DND-41 (cell line): ENCODE data around the gene B4GALT5.

Experiments
- ATAC-seq: fragments of 200-7000 bp; cut with Tn5 transposase; 3 replicates; pipeline ENCODE4 v1.9.1; 2021; ENCODE audit warnings: low read depth; ENCODE audit not compliant: insufficient read depth
- DNase-seq: peaks from one replicate; pipeline ENCODE4 v3.0.0-alpha.2; 2020
- H2AFZ ChIP-seq: 2 replicates; pipeline ENCODE4 v1.6.0; 2012; ENCODE audit warnings: low read depth, low read length
- H3K27ac ChIP-seq: 2 replicates; pipeline ENCODE4 v1.5.1; 2012; ENCODE audit warnings: low read length, inconsistent platforms
- H3K27me3 ChIP-seq: fragments of 200-600 bp; sonication (generic); 2 replicates; pipeline ENCODE4 v1.6.0; 2012; ENCODE audit warnings: low read length, mild to moderate bottlenecking, inconsistent platforms; ENCODE audit not compliant: insufficient read depth, poor library complexity
- H3K36me3 ChIP-seq: 2 replicates; pipeline ENCODE4 v1.5.1; 2012; ENCODE audit warnings: low read length, inconsistent platforms; ENCODE audit not compliant: insufficient read depth
- H3K4me1 ChIP-seq: 2 replicates; pipeline ENCODE4 v1.5.1; 2012; ENCODE audit warnings: mild to moderate bottlenecking, low read length; ENCODE audit not compliant: insufficient read depth
- H3K4me2 ChIP-seq: 2 replicates; pipeline ENCODE4 v1.6.0; 2012; ENCODE audit warnings: mild to moderate bottlenecking, moderate library complexity, low read length, inconsistent platforms; ENCODE audit not compliant: insufficient read depth
- H3K4me3 ChIP-seq, 2 experiments: fragments of 200-600 bp in 1 of 2; shearing (Covaris generic) in 1 of 2; 2 replicates each; pipeline ENCODE4 v1.5.1; 2012 to 2016; ENCODE audit warnings: inconsistent platforms in 2 of 2, low read length in 2 of 2, mild to moderate bottlenecking in 2 of 2, low read depth in 1 of 2, moderate library complexity in 1 of 2
- H3K79me2 ChIP-seq: 2 replicates; pipeline ENCODE4 v1.6.0; 2012; ENCODE audit warnings: low read length, inconsistent platforms; ENCODE audit not compliant: insufficient read depth
- H3K9ac ChIP-seq: 2 replicates; pipeline ENCODE4 v1.6.0; 2012; ENCODE audit warnings: low read depth, mild to moderate bottlenecking, inconsistent platforms, low read length, moderate library complexity
- H3K9me3 ChIP-seq: 2 replicates; pipeline ENCODE4 v1.5.1; 2012; ENCODE audit warnings: low read length, moderate library complexity, mild to moderate bottlenecking, inconsistent platforms; ENCODE audit not compliant: insufficient read depth, severe bottlenecking
- H4K20me1 ChIP-seq: 2 replicates; pipeline ENCODE4 v1.6.0; 2012; ENCODE audit warnings: low read length; ENCODE audit not compliant: insufficient read depth
- EZH2 ChIP-seq: IDR thresholded peaks from 3 replicates; pipeline ENCODE4 v1.6.1; 2012; ENCODE audit warnings: borderline replicate concordance, low read depth, mild to moderate bottlenecking, moderate library complexity, low read length, inconsistent platforms; ENCODE audit not compliant: severe bottlenecking
- TF ChIP-seq, protein P1 (sequence below): IDR thresholded peaks from 2 replicates; pipeline ENCODE4 v1.5.1; 2012; ENCODE audit warnings: borderline replicate concordance, low read length, moderate library complexity, mild to moderate bottlenecking; ENCODE audit not compliant: poor library complexity, severe bottlenecking; ENCODE audit errors: extremely low read depth

The B4GALT5 gene

DNA sequence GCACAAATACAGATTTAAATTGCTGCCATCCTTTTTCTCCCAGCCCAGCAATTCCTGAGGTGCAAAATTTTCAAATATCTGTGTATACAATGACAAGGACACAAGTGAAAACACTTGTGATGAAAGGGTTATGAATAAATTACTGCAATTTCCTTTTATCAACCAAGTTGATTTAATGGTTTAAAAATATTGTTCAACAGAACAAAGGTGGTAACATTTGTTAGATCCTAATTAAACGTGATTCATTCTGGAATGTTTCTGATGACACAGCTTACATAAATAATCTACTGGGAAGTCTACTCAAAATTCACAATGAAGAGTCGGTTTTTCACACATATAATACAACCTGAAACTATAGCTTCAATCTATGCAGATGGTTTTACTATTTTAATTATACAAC, 17.1 kb downstream of the B4GALT5 start:
- no peak for ATAC-seq
- H3K4me3 ChIP-seq = no peak overlapping the region
- H3K4me2 ChIP-seq = no peak overlapping the region

DNA sequence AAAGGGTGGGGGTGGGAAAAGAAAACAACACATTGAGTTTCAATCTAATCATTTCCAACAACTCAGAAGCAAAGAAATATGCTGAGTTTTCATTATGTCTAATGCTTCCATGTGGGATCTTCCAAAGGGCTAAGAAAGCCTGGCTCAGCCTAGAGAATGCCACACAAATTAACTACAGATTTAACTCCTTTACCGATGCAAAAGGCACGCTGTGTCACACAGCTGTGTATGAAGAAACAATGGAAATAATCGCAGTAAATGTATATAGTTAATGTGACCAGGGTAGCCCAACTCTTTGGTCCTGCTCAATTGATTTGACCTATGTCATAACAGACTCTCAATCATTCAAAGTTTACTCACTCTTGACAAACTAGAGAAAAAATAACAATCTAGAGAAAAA, 17.8 kb downstream of the B4GALT5 start:
- no peaks in the 10 kb centered on the region for H3K4me1 ChIP-seq
- ATAC-seq (no peak), DNase-seq (no peak)
- TF ChIP-seq, protein P1, sequence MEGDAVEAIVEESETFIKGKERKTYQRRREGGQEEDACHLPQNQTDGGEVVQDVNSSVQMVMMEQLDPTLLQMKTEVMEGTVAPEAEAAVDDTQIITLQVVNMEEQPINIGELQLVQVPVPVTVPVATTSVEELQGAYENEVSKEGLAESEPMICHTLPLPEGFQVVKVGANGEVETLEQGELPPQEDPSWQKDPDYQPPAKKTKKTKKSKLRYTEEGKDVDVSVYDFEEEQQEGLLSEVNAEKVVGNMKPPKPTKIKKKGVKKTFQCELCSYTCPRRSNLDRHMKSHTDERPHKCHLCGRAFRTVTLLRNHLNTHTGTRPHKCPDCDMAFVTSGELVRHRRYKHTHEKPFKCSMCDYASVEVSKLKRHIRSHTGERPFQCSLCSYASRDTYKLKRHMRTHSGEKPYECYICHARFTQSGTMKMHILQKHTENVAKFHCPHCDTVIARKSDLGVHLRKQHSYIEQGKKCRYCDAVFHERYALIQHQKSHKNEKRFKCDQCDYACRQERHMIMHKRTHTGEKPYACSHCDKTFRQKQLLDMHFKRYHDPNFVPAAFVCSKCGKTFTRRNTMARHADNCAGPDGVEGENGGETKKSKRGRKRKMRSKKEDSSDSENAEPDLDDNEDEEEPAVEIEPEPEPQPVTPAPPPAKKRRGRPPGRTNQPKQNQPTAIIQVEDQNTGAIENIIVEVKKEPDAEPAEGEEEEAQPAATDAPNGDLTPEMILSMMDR = no peak
- no peak for TF ChIP-seq EZH2
- H2AFZ ChIP-seq = no peak overlapping the region
- peaks cover 89% of the 10 kb centered on the region for H4K20me1 ChIP-seq
- no peak overlapping the region for H3K4me3 ChIP-seq
- no peak overlapping the region for H3K9ac ChIP-seq
- peaks cover 98% of the 10 kb centered on the region for H3K79me2 ChIP-seq
- H3K9me3 ChIP-seq = no peaks in the 10 kb centered on the region
- H3K27ac ChIP-seq = no peak overlapping the region
- no peaks in the 10 kb centered on the region for H3K36me3 ChIP-seq
- no peaks in the 10 kb centered on the region for H3K27me3 ChIP-seq
- no peak overlapping the region for H3K4me2 ChIP-seq

More for the DNA sequence above, 17.1 kb downstream of the B4GALT5 start:
- Histone ChIP-seq H3K27ac (no peak overlapping the region), H3K4me1 (no peaks in the 10 kb centered on the region), H3K79me2 (peaks cover 98% of the 10 kb centered on the region), H4K20me1 (peaks cover 87% of the 10 kb centered on the region), H3K36me3 (no peaks in the 10 kb centered on the region), H3K9ac (no peak overlapping the region), H2AFZ (no peak overlapping the region), H3K9me3 (no peaks in the 10 kb centered on the region), H3K27me3 (no peaks in the 10 kb centered on the region)
- DNase-seq = no peak
- TF ChIP-seq, protein P1 = no peak
- no peak for TF ChIP-seq EZH2

DNA sequence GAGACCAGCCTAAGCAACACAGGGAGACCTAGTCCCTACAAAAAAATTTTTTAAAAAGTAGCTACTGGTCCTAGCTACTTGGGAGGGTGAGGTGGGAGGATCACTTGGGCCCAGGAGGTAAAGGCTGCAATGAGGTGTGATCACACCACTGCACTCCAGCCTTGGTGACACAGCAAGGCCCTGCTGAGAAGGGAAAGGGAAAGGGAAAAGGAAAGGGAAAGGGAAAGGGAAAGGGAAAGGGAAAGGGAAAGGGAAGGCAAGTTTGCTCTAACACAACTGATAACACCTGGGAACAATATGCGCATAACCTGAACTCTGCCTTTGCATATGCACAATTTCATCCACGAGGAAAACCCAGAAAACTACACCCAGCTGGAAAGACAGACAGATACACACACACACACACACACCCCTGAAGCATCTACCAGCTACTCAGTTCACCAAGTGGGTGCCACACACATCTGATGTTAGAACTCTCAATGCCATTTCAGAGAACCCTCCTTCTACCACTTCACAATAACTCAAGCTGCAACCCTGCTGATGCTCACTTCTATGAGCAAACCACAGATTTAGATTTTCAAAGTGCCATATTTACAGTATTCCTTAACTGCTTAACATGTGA, 19.1 kb downstream of the B4GALT5 start:
- ATAC-seq = peak; percentile 74
- H3K9ac ChIP-seq = no peak overlapping the region
- no peaks in the 10 kb centered on the region for H3K9me3 ChIP-seq
- peaks cover 93% of the 10 kb centered on the region for H4K20me1 ChIP-seq
- H3K4me2 ChIP-seq = no peak overlapping the region
- no peak for TF ChIP-seq EZH2
- TF ChIP-seq, protein P1 = no peak
- H3K79me2 ChIP-seq = peaks cover 97% of the 10 kb centered on the region
- no peak overlapping the region for H2AFZ ChIP-seq
- H3K36me3 ChIP-seq = no peaks in the 10 kb centered on the region
- no peak for DNase-seq
- no peaks in the 10 kb centered on the region for H3K27me3 ChIP-seq
- no peak overlapping the region for H3K4me3 ChIP-seq
- H3K27ac ChIP-seq = no peak overlapping the region
- H3K4me1 ChIP-seq = no peaks in the 10 kb centered on the region
